8988T (cell line): ENCODE measurements around the gene FPR2.
"Not testable (repeated sequence)": the region's sequence is repeated elsewhere in the genome, so short reads cannot be mapped to it uniquely, and the experiment has no call there.

Source experiments
- DNase-seq: peaks from one replicate; pipeline ENCODE4 v3.0.0; 2011

The FPR2 gene

GRCh38 chr19:51784922-51785690 is 24.1 kb downstream of the FPR2 start:
- no peak for DNase-seq

- no peak for DNase-seq
These were observed 25.9 kb downstream of the FPR2 start for GRCh38 chr19:51786646-51787494.

GRCh38 chr19:51788029-51788428 is 27.0 kb downstream of the FPR2 start:
- DNase-seq = no peak

GRCh38 chr19:51789061-51789795 is 28.2 kb downstream of the FPR2 start:
- DNase-seq = no peak

GRCh38 chr19:51792932-51793331 is 32.0 kb downstream of the FPR2 start:
- no peak for DNase-seq

- no peak for DNase-seq
These were observed 33.0 kb downstream of the FPR2 start for GRCh38 chr19:51793994-51794393.

GRCh38 chr19:51794885-51795490 is 34.0 kb downstream of the FPR2 start, which contains the start of gene FPR3:
FPR3 (plus strand) TSS chr19:51795157; CDS start chr19:51823749, 28,592 bp downstream.
- no peak for DNase-seq

- no peak for DNase-seq
These were observed 35.3 kb downstream of the FPR2 start for GRCh38 chr19:51796195-51796679.

GRCh38 chr19:51797480-51797879 is 36.5 kb downstream of the FPR2 start:
- DNase-seq = no peak

- no peak for DNase-seq
These were observed 37.1 kb downstream of the FPR2 start for GRCh38 chr19:51798062-51798461.

GRCh38 chr19:51799034-51799773 is 38.2 kb downstream of the FPR2 start:
- DNase-seq = peak; percentile 21

- no peak for DNase-seq
These were observed 38.9 kb downstream of the FPR2 start for GRCh38 chr19:51799774-51800472.

- no peak for DNase-seq
These were observed 39.7 kb downstream of the FPR2 start for GRCh38 chr19:51800473-51801244.

GRCh38 chr19:51802775-51803174 is 41.8 kb downstream of the FPR2 start:
- no peak for DNase-seq

GRCh38 chr19:51803519-51803918 is 42.5 kb downstream of the FPR2 start:
- DNase-seq = no peak

- DNase-seq = no peak
These were observed 43.0 kb downstream of the FPR2 start for GRCh38 chr19:51803967-51804366.

GRCh38 chr19:51804789-51805188 is 43.8 kb downstream of the FPR2 start:
- DNase-seq = not testable (repeated sequence)

- not testable (repeated sequence) for DNase-seq
These were observed 44.4 kb downstream of the FPR2 start for GRCh38 chr19:51805396-51805795.

GRCh38 chr19:51806571-51806970 is 45.6 kb downstream of the FPR2 start:
- DNase-seq = not testable (repeated sequence)

- DNase-seq = no peak
These were observed 46.2 kb downstream of the FPR2 start for GRCh38 chr19:51807111-51807701.
